Measurements from ENCODE around the gene METTL8. TPM values are rescaled to one million over a fixed set of nuclear protein-coding genes. Genes with fewer than 3 reads are reported as not detected.

METTL8 gene
- total RNA-seq, 2 donors from 2014 or later = 7.6 to 16.3 TPM

- Histone ChIP-seq H3K27ac (no peak overlapping the region), H3K9me3 (no peaks in the 10 kb centered on the region), H3K27me3 (no peaks in the 10 kb centered on the region), H3K4me1 (no peaks in the 10 kb centered on the region), H3K36me3 (no peaks in the 10 kb centered on the region), H3K4me3 (no peak overlapping the region)
- no peak for DNase-seq (ENCODE audit: low spot score)
- TF ChIP-seq CTCF (IDR thresholded peaks at IDR 0.05) = no peak
These were observed 153.6 kb downstream of the METTL8 start for GRCh38 chr2:171279983-171280790.

- H3K27me3 ChIP-seq = no peaks in the 10 kb centered on the region
- H3K36me3 ChIP-seq = no peaks in the 10 kb centered on the region
- no peak for DNase-seq (ENCODE audit: low spot score)
- TF ChIP-seq CTCF (IDR thresholded peaks at IDR 0.05) = no peak
- H3K9me3 ChIP-seq = no peaks in the 10 kb centered on the region
- H3K4me1 ChIP-seq = no peaks in the 10 kb centered on the region
- no peak overlapping the region for H3K27ac ChIP-seq
- H3K4me3 ChIP-seq = no peak overlapping the region
These were observed 159.0 kb downstream of the METTL8 start for GRCh38 chr2:171274757-171275156.

GRCh38 chr2:171271971-171272436 lies 161.8 kb downstream of the METTL8 start:
- no peaks in the 10 kb centered on the region for H3K9me3 ChIP-seq
- DNase-seq (ENCODE audit: low spot score) = no peak
- TF ChIP-seq CTCF (IDR thresholded peaks at IDR 0.05) = no peak
- H3K27ac ChIP-seq = peak overlapping the region in 1 of 2 donors; percentile 16
- H3K4me1 ChIP-seq = no peaks in the 10 kb centered on the region
- H3K27me3 ChIP-seq = no peaks in the 10 kb centered on the region
- H3K4me3 ChIP-seq = no peak overlapping the region
- no peaks in the 10 kb centered on the region for H3K36me3 ChIP-seq

GRCh38 chr2:171271386-171271785 lies 162.4 kb downstream of the METTL8 start:
- Histone ChIP-seq H3K4me3 (no peak overlapping the region), H3K9me3 (no peaks in the 10 kb centered on the region), H3K27ac (no peak overlapping the region), H3K27me3 (no peaks in the 10 kb centered on the region), H3K4me1 (no peaks in the 10 kb centered on the region), H3K36me3 (no peaks in the 10 kb centered on the region)
- DNase-seq (ENCODE audit: low spot score) = no peak
- TF ChIP-seq CTCF (IDR thresholded peaks at IDR 0.05) = no peak

GRCh38 chr2:171267855-171268629 lies 165.7 kb downstream of the METTL8 start:
- Histone ChIP-seq H3K27ac (no peak overlapping the region), H3K4me3 (no peak overlapping the region), H3K9me3 (no peaks in the 10 kb centered on the region), H3K4me1 (no peaks in the 10 kb centered on the region), H3K36me3 (no peaks in the 10 kb centered on the region), H3K27me3 (no peaks in the 10 kb centered on the region)
- no peak for TF ChIP-seq CTCF (IDR thresholded peaks at IDR 0.05)
- DNase-seq (ENCODE audit: low spot score) = no peak

Other genes with a start within 250 kb of the METTL8 start
- 1 to 10 TPM; 5.8 to 7.3 TPM for gene DCAF17, start 236 bp upstream of the METTL8 start, total RNA-seq
- 100 to 1,000 TPM; 100 to 238 TPM for gene CYBRD1, start 88.5 kb upstream of the METTL8 start, total RNA-seq

Measured in right atrium auricular region (tissue), 2 donors.